Muscle layer of colon (tissue), 2 donors: ENCODE data around the gene ACSL6.
A peak's percentile ranks its signal among the peaks of the same experiment; 100 is the strongest.

ENCODE experiments used
- H3K27ac ChIP-seq: one replicate; pipeline ENCODE4 v1.7.0; 2013; ENCODE audit warnings: low read depth, mild to moderate bottlenecking, low read length, moderate library complexity
- H3K27me3 ChIP-seq, 2 donors: one replicate each; pipeline ENCODE4 v1.7.0; 2013; ENCODE audit warnings: low read length in 2 of 2, mild to moderate bottlenecking in 2 of 2; ENCODE audit not compliant: insufficient read depth in 2 of 2, control insufficient read depth in 1 of 2
- H3K36me3 ChIP-seq: one replicate; pipeline ENCODE4 v1.7.0; 2013; ENCODE audit warnings: mild to moderate bottlenecking, low read length; ENCODE audit not compliant: insufficient read depth
- H3K4me1 ChIP-seq: one replicate; pipeline ENCODE4 v1.7.0; 2013; ENCODE audit warnings: mild to moderate bottlenecking, low read length; ENCODE audit not compliant: insufficient read depth
- H3K4me3 ChIP-seq, 2 donors: one replicate each; pipeline ENCODE4 v1.7.0; 2013; ENCODE audit warnings: low read length in 2 of 2, low read depth in 1 of 2, mild to moderate bottlenecking in 1 of 2, moderate library complexity in 1 of 2
- H3K9ac ChIP-seq: one replicate; pipeline ENCODE4 v1.7.0; 2013; ENCODE audit warnings: low read length
- H3K9me3 ChIP-seq: one replicate; pipeline ENCODE4 v1.7.0; 2013; ENCODE audit warnings: mild to moderate bottlenecking, low read length
- donor health status: abdominal sarcoma.
- donor health status: Adenocarcinoma of cecum.

ACSL6 gene

GRCh38 chr5:132010989-132011621 lies 353 bp downstream of the ACSL6 start:
- H3K27ac ChIP-seq: no peak overlapping the region
- H3K4me3 ChIP-seq: peak overlapping the region; percentile 42 to 49
- no peaks in the 10 kb centered on the region for H3K9me3 ChIP-seq

GRCh38 chr5:132010645-132010988 lies 841 bp downstream of the ACSL6 start:
- peaks cover 6 to 21% of the 10 kb centered on the region in 2 donors for H3K27me3 ChIP-seq
- H3K4me1 ChIP-seq: peaks cover 5% of the 10 kb centered on the region
- H3K36me3 ChIP-seq: no peaks in the 10 kb centered on the region
- peak overlapping the region in 1 of 2 donors; percentile 42 for H3K4me3 ChIP-seq
- H3K9me3 ChIP-seq: no peaks in the 10 kb centered on the region
- no peak overlapping the region for H3K27ac ChIP-seq
- H3K9ac ChIP-seq: no peak overlapping the region

More at GRCh38 chr5:132010989-132011621, 353 bp downstream of the ACSL6 start:
- Histone ChIP-seq H3K36me3 (no peaks in the 10 kb centered on the region), H3K27me3 (peaks cover 6 to 21% of the 10 kb centered on the region in 2 donors), H3K4me1 (peaks cover 5% of the 10 kb centered on the region), H3K9ac (no peak overlapping the region)

DNA sequence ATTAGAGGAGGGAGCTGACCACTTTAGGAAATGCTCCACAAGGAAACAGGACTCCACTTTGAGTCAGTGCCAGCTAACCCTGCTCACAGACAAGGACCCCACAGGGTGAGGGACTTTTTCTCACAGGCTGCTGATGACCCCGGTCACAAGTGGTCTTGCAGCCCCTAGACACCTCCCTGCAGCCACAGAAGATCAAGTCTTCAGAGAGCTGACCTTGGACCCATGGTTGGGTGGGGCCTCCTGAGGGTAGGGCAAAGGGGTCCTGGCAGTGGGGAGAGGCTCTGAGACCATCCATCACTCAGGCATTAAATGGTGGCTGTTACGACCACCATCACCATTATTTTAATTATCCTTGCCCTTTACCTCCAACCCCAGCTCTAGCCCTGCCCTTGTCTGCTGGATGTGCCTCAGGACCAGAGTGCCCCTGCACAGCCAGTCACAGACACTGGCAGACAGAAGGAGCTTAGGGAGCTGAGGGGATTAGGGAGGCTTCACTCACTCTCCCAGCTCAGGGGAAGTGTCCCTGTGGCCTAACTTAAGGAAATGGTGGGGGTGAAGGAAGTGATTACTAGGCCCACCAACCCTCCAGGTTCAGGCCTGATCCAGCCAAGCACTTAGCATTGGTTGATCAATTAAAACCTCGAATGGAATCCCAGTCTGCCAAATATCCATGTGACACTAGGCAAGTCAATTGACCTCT lies 1.6 kb downstream of the ACSL6 start:
- peaks cover 6 to 21% of the 10 kb centered on the region in 2 donors for H3K27me3 ChIP-seq
- no peaks in the 10 kb centered on the region for H3K9me3 ChIP-seq
- H3K4me1 ChIP-seq: peaks cover 5% of the 10 kb centered on the region
- no peak overlapping the region for H3K4me3 ChIP-seq
- no peak overlapping the region for H3K9ac ChIP-seq
- no peaks in the 10 kb centered on the region for H3K36me3 ChIP-seq
- no peak overlapping the region for H3K27ac ChIP-seq

GRCh38 chr5:132008961-132009680 lies 2.3 kb downstream of the ACSL6 start:
- Histone ChIP-seq H3K27me3 (peaks cover 6 to 21% of the 10 kb centered on the region in 2 donors), H3K4me3 (no peak overlapping the region), H3K4me1 (peaks cover 5% of the 10 kb centered on the region), H3K9ac (no peak overlapping the region), H3K9me3 (no peaks in the 10 kb centered on the region), H3K36me3 (no peaks in the 10 kb centered on the region), H3K27ac (no peak overlapping the region)

DNA sequence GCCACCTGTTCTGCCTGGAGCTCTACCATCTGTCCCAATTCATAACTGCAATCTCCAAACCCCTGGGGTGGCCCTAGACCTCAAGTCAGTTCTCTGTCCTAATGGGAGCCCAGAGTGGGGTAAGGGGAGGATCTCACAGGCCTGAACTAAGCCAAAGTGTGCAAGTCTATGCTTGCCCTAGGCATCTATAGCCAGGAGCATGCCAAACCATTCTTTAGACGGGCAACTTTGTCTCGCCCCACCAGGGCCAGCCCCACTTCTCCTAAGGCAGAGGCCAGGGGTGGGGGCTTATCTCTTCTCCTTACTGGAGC lies 3.3 kb downstream of the ACSL6 start:
- no peak overlapping the region for H3K27ac ChIP-seq
- H3K9me3 ChIP-seq: no peaks in the 10 kb centered on the region
- peaks cover 6 to 21% of the 10 kb centered on the region in 2 donors for H3K27me3 ChIP-seq
- H3K4me3 ChIP-seq: no peak overlapping the region
- no peak overlapping the region for H3K9ac ChIP-seq
- H3K36me3 ChIP-seq: no peaks in the 10 kb centered on the region
- peaks cover 5% of the 10 kb centered on the region for H3K4me1 ChIP-seq

- H3K4me1 ChIP-seq: peaks cover 5% of the 10 kb centered on the region
- no peak overlapping the region for H3K27ac ChIP-seq
- H3K9ac ChIP-seq: no peak overlapping the region
Measured at GRCh38 chr5:132007399-132008162, 3.9 kb downstream of the ACSL6 start.

DNA sequence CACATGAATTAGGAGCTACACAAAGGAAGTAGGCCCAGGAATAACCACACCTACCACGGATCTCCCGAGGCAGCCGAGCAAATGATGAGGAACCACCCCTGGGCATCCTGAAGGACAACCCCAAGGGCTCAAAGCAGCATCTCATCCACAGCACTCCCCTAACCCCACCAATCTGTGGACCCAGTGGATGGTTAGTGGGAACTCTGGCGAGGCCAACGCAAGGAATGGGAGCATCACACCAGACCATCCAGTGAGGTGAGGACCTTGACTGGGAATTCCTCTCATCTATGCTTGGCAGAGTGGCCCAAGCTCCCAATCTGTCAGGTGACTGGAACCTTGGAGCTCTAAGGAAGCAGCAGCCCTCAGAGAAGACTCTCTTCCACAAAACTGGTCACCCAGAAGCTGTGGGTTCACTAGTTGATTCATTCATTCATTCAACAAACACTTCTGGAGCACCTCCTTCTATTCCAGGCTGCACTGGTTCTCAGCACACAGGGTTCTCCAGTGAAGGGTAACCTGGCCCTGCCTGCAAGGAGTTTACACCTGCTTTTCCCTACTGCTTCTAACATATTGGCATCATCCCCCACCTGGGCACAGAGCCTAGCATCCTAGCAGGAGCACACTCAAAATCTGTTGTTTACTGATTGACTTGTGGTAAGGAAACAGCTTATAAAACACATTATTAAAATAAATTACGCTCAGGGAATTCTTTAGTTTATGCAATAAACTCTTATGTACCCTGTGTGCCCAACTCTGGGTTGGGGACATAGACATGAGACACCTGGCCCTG lies 4.9 kb downstream of the ACSL6 start:
- Histone ChIP-seq H3K4me1 (peaks cover 5% of the 10 kb centered on the region), H3K9me3 (no peaks in the 10 kb centered on the region), H3K9ac (no peak overlapping the region)

More at GRCh38 chr5:132007399-132008162, 3.9 kb downstream of the ACSL6 start:
- Histone ChIP-seq H3K27me3 (peaks cover 6 to 21% of the 10 kb centered on the region in 2 donors), H3K9me3 (no peaks in the 10 kb centered on the region), H3K36me3 (no peaks in the 10 kb centered on the region), H3K4me3 (no peak overlapping the region)

GRCh38 chr5:132005591-132005990 lies 5.9 kb downstream of the ACSL6 start:
- Histone ChIP-seq H3K4me3 (no peak overlapping the region), H3K9ac (no peak overlapping the region), H3K4me1 (no peaks in the 10 kb centered on the region), H3K36me3 (no peaks in the 10 kb centered on the region), H3K27me3 (peaks cover 0 to 6% of the 10 kb centered on the region in 2 donors), H3K27ac (no peak overlapping the region), H3K9me3 (no peaks in the 10 kb centered on the region)

More for the DNA sequence above, 4.9 kb downstream of the ACSL6 start:
- Histone ChIP-seq H3K36me3 (no peaks in the 10 kb centered on the region), H3K27ac (no peak overlapping the region), H3K27me3 (peaks cover 6 to 13% of the 10 kb centered on the region in 2 donors), H3K4me3 (no peak overlapping the region)

- H3K9ac ChIP-seq: no peak overlapping the region
- H3K4me1 ChIP-seq: no peaks in the 10 kb centered on the region
- H3K27me3 ChIP-seq: peaks cover 0 to 6% of the 10 kb centered on the region in 2 donors
Measured at GRCh38 chr5:132003982-132004381, 7.5 kb downstream of the ACSL6 start.

GRCh38 chr5:132003170-132003744 lies 8.2 kb downstream of the ACSL6 start:
- Histone ChIP-seq H3K9me3 (no peaks in the 10 kb centered on the region), H3K4me1 (no peaks in the 10 kb centered on the region), H3K27ac (no peak overlapping the region), H3K9ac (no peak overlapping the region), H3K36me3 (no peaks in the 10 kb centered on the region), H3K4me3 (no peak overlapping the region), H3K27me3 (peaks cover 0 to 5% of the 10 kb centered on the region in 2 donors)

More at GRCh38 chr5:132003982-132004381, 7.5 kb downstream of the ACSL6 start:
- Histone ChIP-seq H3K36me3 (no peaks in the 10 kb centered on the region), H3K4me3 (no peak overlapping the region), H3K9me3 (no peaks in the 10 kb centered on the region), H3K27ac (no peak overlapping the region)
